Activated CD4-positive, alpha-beta T cell treated with anti-CD3 and anti-CD28 coated beads for 36 hours (primary cell): ENCODE measurements around the gene TSPAN1. TPM values are rescaled to one million over a fixed set of nuclear protein-coding genes. Genes with fewer than 3 reads are reported as not detected.

Experiments used
- ATAC-seq: fragments of 200-7000 bp; cut with Tn5 transposase; one replicate; pipeline ENCODE4 v1.10.0; 2021; ENCODE audit warnings: mild to moderate bottlenecking, moderate library complexity
- CTCF ChIA-PET: fragments of 350-600 bp; sonication (Branson Sonifier 250); formaldehyde crosslinking; loops from one replicate; lab custom pipeline; 2021; ENCODE audit warnings: antibody characterized with exemption; lab: Charles Lee
- POLR2A ChIA-PET: fragments of 350-600 bp; sonication (Branson Sonifier 250); formaldehyde crosslinking; loops from one replicate; lab custom pipeline; 2021; ENCODE audit warnings: antibody characterized with exemption, inconsistent platforms; lab: Charles Lee
- DNase-seq: peaks from one replicate; pipeline ENCODE4 v3.0.0-alpha.2; 2020
- H3K27ac Mint-ChIP-seq: one replicate; pipeline ENCODE4 v1.8.0; 2021; ENCODE audit warnings: mixed read lengths
- H3K27me3 Mint-ChIP-seq: one replicate; pipeline ENCODE4 v1.8.0; 2021; ENCODE audit warnings: mixed read lengths
- H3K36me3 Mint-ChIP-seq: one replicate; pipeline ENCODE4 v1.8.0; 2021; ENCODE audit warnings: low read depth, mixed read lengths
- H3K4me1 Mint-ChIP-seq: one replicate; pipeline ENCODE4 v1.8.0; 2021; ENCODE audit warnings: mixed read lengths
- H3K4me3 Mint-ChIP-seq: one replicate; pipeline ENCODE4 v1.8.0; 2021; ENCODE audit warnings: mild to moderate bottlenecking, moderate library complexity, mixed read lengths
- H3K9me3 Mint-ChIP-seq: one replicate; pipeline ENCODE4 v1.8.0; 2021; ENCODE audit warnings: low read depth, mixed read lengths
- intact Hi-C, 2 experiments: fragments of 100-400 bp; cut with DNase I in 1 of 2; cut with micrococcal nuclease in 1 of 2; formaldehyde crosslinking; loops; one replicate each; pipeline versions ENCODE4 v1.14.2 to v1.15.1; 2022 to 2024; cut with DNase I, micrococcal nuclease
- total RNA-seq, 2 experiments: library from RNA; stranded (reverse); gene quantifications; one replicate each; pipeline ENCODE4 v1.2.3, GENCODE V29; 2021

TSPAN1 gene
- total RNA-seq, 2 experiments from 2014 or later = not detected

DNA sequence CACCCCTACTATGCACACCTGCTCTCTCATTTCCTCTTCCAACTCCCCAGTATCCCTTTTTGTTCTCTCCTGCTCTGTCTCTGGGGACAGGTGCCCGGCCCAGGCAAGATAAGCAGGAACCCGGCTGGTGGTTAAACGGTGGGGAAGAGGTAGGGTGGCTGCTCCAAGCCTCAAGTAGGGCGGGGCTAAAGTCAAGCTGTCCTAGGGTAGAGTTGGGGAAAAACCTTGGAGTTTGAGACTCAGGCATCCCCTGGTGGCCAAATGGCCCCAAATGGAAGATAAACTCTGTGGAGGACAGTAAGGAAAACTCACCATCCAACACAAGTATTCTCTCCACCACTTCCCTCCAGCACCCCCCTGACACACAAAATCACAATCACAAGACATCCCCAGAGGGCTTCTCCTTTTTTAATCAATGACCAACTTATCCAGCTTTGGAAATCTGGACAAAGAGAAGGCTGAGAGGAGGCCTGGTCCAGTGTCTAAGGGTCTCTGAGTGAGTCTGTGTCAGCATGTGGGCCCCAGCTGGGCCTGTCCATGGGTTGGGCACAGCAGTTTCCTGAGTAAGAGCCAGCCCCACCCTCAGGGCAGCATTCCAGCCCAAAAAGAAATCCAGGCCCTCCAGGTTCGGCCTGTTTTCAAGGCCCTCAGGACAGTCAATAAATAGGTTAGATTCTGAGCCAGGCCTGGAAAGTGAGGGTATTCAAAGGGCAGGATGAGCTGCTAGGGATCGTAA is 13.6 kb downstream of the TSPAN1 start:
- CTCF ChIA-PET = interaction anchor here (0.9 to 1.1 kb wide), 2 partner anchors 9 to 159 kb away, joined by 3 read pairs; no protein-coding TSS in a partner anchor
- no peak overlapping the region for H3K27ac Mint-ChIP-seq
- POLR2A ChIA-PET = no interaction called here

DNA sequence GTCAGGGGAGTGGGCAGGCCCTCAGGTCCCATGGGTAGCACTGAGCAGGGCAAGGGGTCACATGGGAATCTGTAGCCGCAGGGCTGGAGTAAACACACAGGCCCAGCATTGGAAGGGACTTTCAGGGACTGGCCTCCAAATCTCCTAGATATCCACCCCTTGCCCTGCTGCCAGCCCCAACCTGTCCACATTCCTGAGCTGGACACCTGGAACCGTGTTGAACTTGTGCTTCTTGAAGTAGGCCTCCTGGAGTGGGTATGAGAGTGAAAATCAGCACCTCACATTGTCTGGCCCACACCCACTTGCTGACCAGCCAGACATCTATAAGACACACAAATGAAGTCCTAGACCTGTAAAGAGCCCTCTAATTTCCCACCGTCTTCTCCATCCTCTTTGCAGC is 15.7 kb downstream of the TSPAN1 start:
- CTCF ChIA-PET = no interaction called here
- no peaks in the 10 kb centered on the region for H3K9me3 Mint-ChIP-seq
- ATAC-seq (no peak), DNase-seq (no peak)
- intact Hi-C loops = no loop called here
- no peaks in the 10 kb centered on the region for H3K27me3 Mint-ChIP-seq
- POLR2A ChIA-PET = no interaction called here
- H3K27ac Mint-ChIP-seq = no peak overlapping the region
- peaks cover 5% of the 10 kb centered on the region for H3K4me1 Mint-ChIP-seq
- no peak overlapping the region for H3K4me3 Mint-ChIP-seq
- peaks cover 19% of the 10 kb centered on the region for H3K36me3 Mint-ChIP-seq

More for the DNA sequence above, 13.6 kb downstream of the TSPAN1 start:
- ATAC-seq (no peak), DNase-seq (no peak)
- no peak overlapping the region for H3K4me3 Mint-ChIP-seq
- H3K27me3 Mint-ChIP-seq = no peaks in the 10 kb centered on the region
- peaks cover 24% of the 10 kb centered on the region for H3K4me1 Mint-ChIP-seq
- no peaks in the 10 kb centered on the region for H3K9me3 Mint-ChIP-seq
- H3K36me3 Mint-ChIP-seq = peaks cover 11% of the 10 kb centered on the region
- intact Hi-C loops = no loop called here

- intact Hi-C loops = no loop called here
- H3K4me1 Mint-ChIP-seq = no peaks in the 10 kb centered on the region
- H3K27ac Mint-ChIP-seq = no peak overlapping the region
- ATAC-seq = no peak
- no peak overlapping the region for H3K4me3 Mint-ChIP-seq
- ChIA-PET CTCF (interaction anchor here (1.9 kb wide), 1 partner anchor 33 kb away, joined by 6 read pairs; no protein-coding TSS in a partner anchor), POLR2A (no interaction called here)
- H3K9me3 Mint-ChIP-seq = no peaks in the 10 kb centered on the region
- H3K36me3 Mint-ChIP-seq = peaks cover 20% of the 10 kb centered on the region
- H3K27me3 Mint-ChIP-seq = no peaks in the 10 kb centered on the region
- DNase-seq = no peak
Measured at GRCh38 chr1:46191033-46191701, 16.3 kb downstream of the TSPAN1 start.

DNA sequence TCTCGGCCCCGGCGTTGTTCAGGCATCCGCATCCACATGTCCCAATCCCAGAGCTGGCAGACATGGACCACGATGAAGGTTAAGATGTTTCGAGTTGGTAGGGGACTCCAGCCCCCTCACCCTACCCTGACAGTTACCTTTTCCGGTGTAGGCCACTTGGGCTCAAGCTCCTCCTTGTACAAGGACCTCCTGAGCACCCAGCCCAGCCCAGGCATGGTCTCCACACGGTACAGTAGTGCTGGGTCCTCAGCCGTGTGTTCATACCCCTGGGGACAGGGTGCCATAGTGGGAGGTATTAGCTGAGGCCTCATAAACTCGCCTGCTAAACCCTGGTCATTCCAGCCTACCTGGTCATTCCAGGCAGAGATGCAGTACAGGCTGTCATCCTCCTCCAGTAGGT is 17.3 kb downstream of the TSPAN1 start:
- Mint-ChIP-seq H3K9me3 (no peaks in the 10 kb centered on the region), H3K27me3 (no peaks in the 10 kb centered on the region), H3K4me3 (no peak overlapping the region), H3K27ac (no peak overlapping the region), H3K4me1 (peaks cover 5% of the 10 kb centered on the region), H3K36me3 (peaks cover 20% of the 10 kb centered on the region)
- no peak for DNase-seq
- ChIA-PET POLR2A (no interaction called here), CTCF (interaction anchor here (0.8 to 1.9 kb wide), 2 partner anchors 32 to 35 kb away, joined by 5 to 6 read pairs; no protein-coding TSS in a partner anchor)
- ATAC-seq = no peak
- intact Hi-C loops = no loop called here

DNA sequence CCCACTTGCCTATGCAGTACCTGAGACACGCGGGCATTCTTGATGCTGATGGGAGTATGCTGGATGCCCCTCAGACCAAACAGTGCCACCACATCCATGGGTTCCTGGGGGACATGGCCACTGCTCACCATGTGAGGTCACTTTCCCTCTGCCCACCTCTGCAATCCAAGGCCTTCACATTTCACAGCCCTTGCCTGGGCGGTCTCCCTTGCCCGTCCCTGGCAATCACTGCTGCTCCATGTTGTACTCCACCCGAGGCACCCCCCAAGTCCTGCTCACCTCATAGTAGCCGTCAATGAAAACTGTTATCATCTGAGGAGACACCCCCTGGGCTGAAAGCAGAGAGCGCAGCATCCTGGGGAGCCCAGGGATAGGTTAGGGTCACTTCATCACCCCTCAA is 18.4 kb downstream of the TSPAN1 start:
- Mint-ChIP-seq H3K4me1 (peaks cover 10% of the 10 kb centered on the region), H3K27ac (no peak overlapping the region), H3K9me3 (no peaks in the 10 kb centered on the region), H3K36me3 (peaks cover 18% of the 10 kb centered on the region), H3K4me3 (no peak overlapping the region), H3K27me3 (no peaks in the 10 kb centered on the region)
- ChIA-PET POLR2A (no interaction called here), CTCF (interaction anchor here (0.7 to 1.9 kb wide), 2 partner anchors 15 to 30 kb away, joined by 3 to 6 read pairs; no protein-coding TSS in a partner anchor)
- ATAC-seq (no peak), DNase-seq (no peak)
- intact Hi-C loops = no loop called here

DNA sequence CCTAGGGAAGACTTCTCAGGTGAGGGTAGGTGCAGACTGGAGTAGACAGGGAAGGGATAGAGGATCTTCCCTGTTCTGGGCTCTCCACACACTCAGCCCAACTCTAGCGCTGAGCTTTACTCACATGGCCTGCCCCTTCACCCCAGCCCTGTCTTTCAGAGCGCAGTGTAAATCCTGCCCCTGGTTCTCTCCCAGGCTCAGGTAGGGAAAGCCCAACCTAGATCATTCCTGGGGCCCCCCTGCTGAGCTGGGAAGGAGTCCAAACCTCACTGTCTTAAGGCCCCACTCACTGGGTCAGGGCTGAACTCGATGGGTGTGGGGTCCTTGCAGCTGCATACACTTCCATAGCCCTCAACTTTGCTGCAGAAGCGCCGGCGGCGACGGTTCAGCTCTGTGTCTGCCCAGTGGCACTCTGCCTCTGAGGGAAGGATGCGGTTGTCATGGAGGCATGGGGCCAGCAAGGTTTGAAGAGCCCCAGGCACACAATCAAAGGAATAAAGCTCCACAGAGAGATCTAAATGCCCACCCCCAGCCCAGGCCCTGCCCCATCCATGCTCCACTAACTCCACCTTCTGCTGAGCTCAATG is 19.2 kb downstream of the TSPAN1 start:
- ChIA-PET CTCF (interaction anchor here (0.6 to 3.9 kb wide), 3 partner anchors 12 to 512 kb away, joined by 3 to 18 read pairs (median 3); no protein-coding TSS in a partner anchor), POLR2A (no interaction called here)
- DNase-seq (no peak), ATAC-seq (no peak)
- H3K27me3 Mint-ChIP-seq = no peaks in the 10 kb centered on the region
- H3K27ac Mint-ChIP-seq = no peak overlapping the region
- H3K9me3 Mint-ChIP-seq = no peaks in the 10 kb centered on the region
- intact Hi-C loops = no loop called here
- no peak overlapping the region for H3K4me3 Mint-ChIP-seq
- peaks cover 10% of the 10 kb centered on the region for H3K4me1 Mint-ChIP-seq
- peaks cover 18% of the 10 kb centered on the region for H3K36me3 Mint-ChIP-seq

DNA sequence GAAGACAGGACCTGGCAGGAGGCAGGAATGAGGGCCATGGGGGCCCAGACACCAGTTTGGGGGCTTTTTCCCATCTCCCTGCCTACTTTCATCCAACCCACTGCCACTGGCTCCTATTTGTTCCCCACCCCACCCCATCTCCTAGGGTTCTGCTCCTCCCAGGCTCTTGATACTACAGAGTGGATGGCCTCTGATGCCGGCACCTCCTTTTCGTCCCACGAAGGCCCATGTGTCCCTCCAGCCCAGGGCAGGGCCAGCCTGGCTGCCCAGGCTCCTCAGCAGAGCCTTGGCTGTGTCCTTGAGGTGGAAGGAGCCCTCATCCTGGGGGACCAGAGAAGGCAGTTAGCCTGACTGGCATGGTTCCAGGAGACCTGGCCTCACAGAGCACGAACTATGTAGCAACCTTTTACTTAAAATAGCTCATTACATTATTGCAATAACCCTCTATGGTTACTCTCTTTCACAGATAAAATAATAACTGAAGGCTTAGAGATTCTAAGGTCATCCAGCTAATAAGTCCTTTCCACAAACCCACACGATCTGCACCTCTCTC is 19.8 kb downstream of the TSPAN1 start:
- no peak for DNase-seq
- no peaks in the 10 kb centered on the region for H3K9me3 Mint-ChIP-seq
- H3K27ac Mint-ChIP-seq = peak overlapping the region; percentile 44
- intact Hi-C loops = no loop called here
- H3K4me3 Mint-ChIP-seq = no peak overlapping the region
- peaks cover 13% of the 10 kb centered on the region for H3K36me3 Mint-ChIP-seq
- ChIA-PET POLR2A (no interaction called here), CTCF (interaction anchor here (0.5 to 3.9 kb wide), 4 partner anchors 13 to 513 kb away, joined by 3 to 18 read pairs (median 3); no protein-coding TSS in a partner anchor)
- ATAC-seq = no peak
- peaks cover 14% of the 10 kb centered on the region for H3K4me1 Mint-ChIP-seq
- no peaks in the 10 kb centered on the region for H3K27me3 Mint-ChIP-seq

DNA sequence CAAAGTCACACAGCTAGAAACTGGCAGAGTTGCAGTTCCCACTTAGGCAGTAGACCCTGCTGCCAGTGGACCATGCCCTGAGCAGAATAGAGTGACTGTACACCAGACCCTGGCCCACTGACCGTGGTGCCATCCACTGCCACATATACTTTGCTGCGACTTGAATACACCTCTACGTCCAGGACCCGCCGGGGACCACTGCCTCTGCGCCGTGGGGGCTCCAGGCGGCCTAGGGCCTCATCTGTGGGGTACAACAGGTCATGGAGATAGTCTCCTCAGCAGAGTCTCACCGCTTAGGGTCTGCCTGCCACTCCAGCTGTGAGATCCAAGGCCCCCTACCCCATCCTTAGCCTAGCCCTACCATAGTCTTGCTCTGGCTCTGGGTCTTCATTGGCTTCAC is 21.7 kb downstream of the TSPAN1 start:
- Mint-ChIP-seq H3K27ac (no peak overlapping the region), H3K9me3 (no peaks in the 10 kb centered on the region), H3K4me3 (peak overlapping the region; percentile 84), H3K27me3 (no peaks in the 10 kb centered on the region), H3K36me3 (peaks cover 11% of the 10 kb centered on the region), H3K4me1 (peaks cover 14% of the 10 kb centered on the region)
- intact Hi-C loops = no loop called here
- DNase-seq (no peak), ATAC-seq (no peak)
- POLR2A ChIA-PET = no interaction called here
- CTCF ChIA-PET = interaction anchor here (0.7 to 3.9 kb wide), 2 partner anchors 27 to 159 kb away, joined by 3 to 18 read pairs; no protein-coding TSS in a partner anchor

DNA sequence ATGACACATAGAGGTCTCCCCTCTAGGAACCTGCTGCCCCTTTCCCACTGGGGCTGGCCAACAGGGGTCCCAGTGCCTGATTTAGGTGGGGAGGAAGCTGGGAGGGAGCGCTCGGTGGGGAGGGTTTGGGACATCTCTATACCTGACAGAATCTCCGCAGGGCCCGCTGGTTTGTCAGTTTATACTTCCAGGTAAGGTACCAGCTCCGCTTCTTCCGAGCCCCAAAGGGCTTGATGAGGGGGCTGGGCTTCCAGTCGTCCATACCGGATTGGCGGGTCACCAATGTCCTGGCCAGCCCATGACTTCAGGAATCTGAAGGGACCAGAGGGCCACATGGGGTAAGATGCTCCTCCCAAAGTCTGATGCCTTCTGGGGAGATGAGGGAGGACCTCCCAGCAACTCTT is 22.7 kb downstream of the TSPAN1 start:
- ChIA-PET CTCF (interaction anchor here (2.8 to 3.9 kb wide), 2 partner anchors 26 to 48 kb away, joined by 9 to 18 read pairs; no protein-coding TSS in a partner anchor), POLR2A (no interaction called here)
- ATAC-seq (no peak), DNase-seq (no peak)
- peak overlapping the region; percentile 84 for H3K4me3 Mint-ChIP-seq
- peaks cover 14% of the 10 kb centered on the region for H3K4me1 Mint-ChIP-seq
- peaks cover 11% of the 10 kb centered on the region for H3K36me3 Mint-ChIP-seq
- no peaks in the 10 kb centered on the region for H3K9me3 Mint-ChIP-seq
- intact Hi-C loops = no loop called here
- peak overlapping the region; percentile 70 for H3K27ac Mint-ChIP-seq
- H3K27me3 Mint-ChIP-seq = no peaks in the 10 kb centered on the region

DNA sequence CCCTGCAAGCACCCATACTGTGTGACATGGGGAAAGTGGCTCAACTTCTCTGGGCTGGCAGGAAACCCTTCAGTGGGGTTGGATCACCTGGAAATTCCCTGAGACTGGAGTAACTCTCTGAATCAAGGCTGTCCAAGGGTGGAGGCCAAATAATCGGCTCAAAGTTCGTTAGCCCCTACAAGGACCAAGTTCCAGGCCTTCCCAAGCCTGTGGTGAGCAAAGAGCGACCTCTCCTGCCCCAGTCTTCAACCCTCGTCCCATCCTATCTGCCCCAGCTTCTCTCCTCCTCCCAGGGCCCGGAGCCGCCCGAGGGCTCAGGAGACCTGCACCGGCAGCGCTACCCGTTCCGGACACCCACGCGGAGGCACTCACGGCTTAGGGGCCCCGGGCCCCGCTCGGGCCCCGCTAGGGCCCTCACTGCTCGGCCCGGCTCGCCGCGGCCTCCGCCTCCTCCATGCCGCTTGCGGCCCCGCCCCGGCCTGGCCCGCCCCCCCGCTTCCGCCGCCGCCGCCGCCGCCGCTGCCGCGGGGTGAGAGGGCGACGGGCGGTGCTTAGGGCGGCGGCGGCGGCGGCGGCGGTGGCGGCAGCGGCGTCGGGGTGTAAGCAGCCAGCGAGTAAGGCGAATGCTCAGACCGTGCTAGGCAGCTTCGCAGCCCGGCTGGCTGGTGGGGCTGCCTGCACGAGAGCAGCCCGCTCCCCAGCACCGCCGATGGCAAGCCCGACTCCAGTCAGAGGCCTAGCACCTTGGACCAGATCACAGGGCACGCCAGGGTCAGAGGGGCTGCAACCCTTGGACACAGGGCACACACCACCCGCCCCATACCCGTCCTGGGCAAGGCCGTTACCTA is 23.3 kb downstream of the TSPAN1 start, which contains the start of gene POMGNT1:
Gene POMGNT1 (minus strand): TSS at position 471 of the 848 bp plus-strand sequence. CDS start 613 bp downstream, outside the sequence.
- POLR2A ChIA-PET = no interaction called here
- peaks cover 19% of the 10 kb centered on the region for H3K4me1 Mint-ChIP-seq

More for the DNA sequence above, 23.3 kb downstream of the TSPAN1 start, which contains the start of gene POMGNT1:
- peaks cover 9% of the 10 kb centered on the region for H3K36me3 Mint-ChIP-seq
- peak within 1 kb of the TSS; percentile 84 for H3K4me3 Mint-ChIP-seq
- intact Hi-C loops = loop anchor here (1.0 kb wide), 6 partner anchors 13 to 615 kb away; partner anchors contain the start of genes RAD54L (in 2 of the 2), NSUN4 (in 1 of the 2) and TMEM69 (in 1 of the 2)
- H3K27ac Mint-ChIP-seq = peak within 1 kb of the TSS; percentile 82
- peaks cover 2% of the 10 kb centered on the region for H3K27me3 Mint-ChIP-seq
- CTCF ChIA-PET = interaction anchor here (0.6 to 3.9 kb wide), 5 partner anchors 25 to 387 kb away, joined by 3 to 18 read pairs (median 3); no protein-coding TSS in a partner anchor
- no peaks in the 10 kb centered on the region for H3K9me3 Mint-ChIP-seq
- DNase-seq = peak; percentile 87
- ATAC-seq = peak; percentile 94
